ENCODE data around the gene CFAP161. TPM values are rescaled to one million over a fixed set of nuclear protein-coding genes. Genes with fewer than 3 reads are reported as not detected.
"Not testable (repeated sequence)": the region's sequence is repeated elsewhere in the genome, so short reads cannot be mapped to it uniquely, and the experiment has no call there.

The CFAP161 gene
- total RNA-seq, 1 donor from 2014 or later = 0.24 TPM

DNA sequence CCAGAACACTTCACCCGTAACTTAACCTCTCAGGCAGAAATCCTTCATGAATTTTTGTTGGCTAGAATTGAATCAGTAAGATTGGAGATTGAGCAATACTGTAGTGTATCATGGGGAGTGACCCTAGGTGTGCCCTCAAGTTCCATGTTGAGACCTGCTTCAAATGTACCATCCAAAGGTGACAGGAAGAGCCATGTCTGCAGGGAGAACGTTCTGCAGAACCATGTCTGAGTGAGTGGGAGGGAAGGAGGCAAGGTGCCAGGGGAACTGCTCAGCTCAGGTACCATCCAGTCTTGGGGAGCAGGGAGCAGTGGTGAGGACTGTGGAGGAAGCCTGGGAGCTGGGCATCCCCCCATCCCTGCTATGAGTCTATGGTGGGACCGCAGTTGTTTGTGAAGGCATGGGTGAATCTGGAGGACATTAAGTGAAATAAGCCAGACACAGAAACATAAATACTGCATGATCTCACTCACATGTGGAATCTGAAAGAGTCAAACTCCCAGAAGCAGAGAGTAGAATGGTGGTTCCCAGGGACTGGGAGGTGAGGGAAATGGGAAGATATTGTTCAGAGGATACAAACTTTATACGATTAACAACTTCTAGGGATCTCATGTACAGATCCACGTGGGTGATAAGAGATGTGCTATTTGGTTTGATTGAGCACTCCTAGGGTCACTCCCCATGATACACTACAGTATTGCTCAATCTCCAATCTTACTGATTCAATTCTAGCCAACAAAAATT lies 23.3 kb downstream of the CFAP161 start:
- DNase-seq (ENCODE audit: low read depth) = no peak

GRCh38 chr15:81157939-81158223 lies 23.8 kb downstream of the CFAP161 start:
- no peak for DNase-seq (ENCODE audit: low read depth)

DNA sequence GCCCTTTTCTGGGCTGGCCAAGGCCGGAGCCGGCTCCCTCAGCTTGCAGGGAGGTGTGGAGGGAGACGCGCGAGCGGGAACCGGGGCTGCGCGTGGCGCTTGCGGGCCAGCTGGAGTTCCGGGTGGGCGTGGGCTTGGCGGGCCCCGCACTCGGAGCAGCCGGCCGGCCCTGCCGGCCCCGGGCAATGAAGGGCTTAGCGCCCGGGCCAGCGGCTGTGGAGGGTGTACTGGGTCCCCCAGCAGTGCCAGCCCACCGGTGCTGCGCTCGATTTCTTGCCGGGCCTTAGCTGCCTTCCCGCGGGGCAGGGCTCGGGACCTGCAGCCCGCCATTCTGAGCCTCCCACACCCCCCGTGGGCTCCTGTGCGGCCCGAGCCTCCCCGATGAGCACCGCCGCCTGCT lies 24.5 kb downstream of the CFAP161 start:
- DNase-seq (ENCODE audit: low read depth) = not testable (repeated sequence)

GRCh38 chr15:81160312-81161159 lies 26.5 kb downstream of the CFAP161 start:
- DNase-seq (ENCODE audit: low read depth) = peak; percentile 81

DNA sequence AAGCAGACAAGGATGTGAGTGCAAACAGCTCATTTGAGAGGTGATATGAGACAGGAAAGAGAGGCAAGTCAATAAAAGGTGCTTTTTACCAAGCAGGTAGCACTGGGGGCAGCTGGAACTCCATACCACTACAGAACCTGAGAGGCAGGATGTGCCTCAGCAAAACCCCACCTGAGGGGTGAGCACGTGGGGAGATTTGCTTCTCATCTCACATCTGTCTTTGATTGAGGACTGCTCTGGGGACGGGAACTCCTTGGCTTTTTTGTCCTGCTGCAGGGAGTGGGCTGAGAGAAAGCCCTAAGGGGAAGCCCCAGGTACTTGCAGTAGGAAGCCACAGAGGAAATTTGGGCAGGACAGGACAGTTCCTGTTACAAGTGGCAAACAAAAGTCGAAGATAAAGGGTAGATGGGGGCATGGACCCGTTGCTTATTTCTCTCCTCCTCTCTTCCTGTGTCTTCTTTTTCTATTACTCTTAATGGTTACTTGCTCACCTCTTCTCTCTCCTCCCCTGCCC lies 27.1 kb downstream of the CFAP161 start:
- no peak for DNase-seq (ENCODE audit: low read depth)

GRCh38 chr15:81161851-81162250 lies 27.8 kb downstream of the CFAP161 start:
- no peak for DNase-seq (ENCODE audit: low read depth)

- no peak for DNase-seq (ENCODE audit: low read depth)
These were observed 30.1 kb downstream of the CFAP161 start for GRCh38 chr15:81163961-81164800.

DNA sequence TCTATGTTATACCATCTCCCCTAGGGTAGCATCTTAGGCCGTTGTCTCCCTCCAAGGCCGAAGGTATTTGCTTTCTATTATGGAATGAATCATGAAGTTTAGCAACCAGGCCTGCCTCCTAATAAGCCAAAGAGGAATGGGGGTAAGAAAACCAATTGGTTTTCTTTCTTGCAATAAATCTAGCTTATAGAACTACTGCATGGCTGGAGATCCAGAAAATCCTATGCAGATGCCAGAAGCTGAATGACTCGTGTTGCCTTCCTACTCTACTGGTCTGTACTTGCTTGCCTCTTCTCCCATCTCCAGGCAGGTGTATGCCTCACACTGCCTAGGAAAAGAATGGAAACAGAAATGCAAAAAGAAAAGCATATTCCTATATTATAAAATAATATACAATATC lies 31.5 kb downstream of the CFAP161 start:
- no peak for DNase-seq (ENCODE audit: low read depth)

- DNase-seq (ENCODE audit: low read depth) = no peak
These were observed 32.7 kb downstream of the CFAP161 start for GRCh38 chr15:81166636-81167305.

- DNase-seq (ENCODE audit: low read depth) = no peak
These were observed 34.1 kb downstream of the CFAP161 start for GRCh38 chr15:81168131-81168526.

DNA sequence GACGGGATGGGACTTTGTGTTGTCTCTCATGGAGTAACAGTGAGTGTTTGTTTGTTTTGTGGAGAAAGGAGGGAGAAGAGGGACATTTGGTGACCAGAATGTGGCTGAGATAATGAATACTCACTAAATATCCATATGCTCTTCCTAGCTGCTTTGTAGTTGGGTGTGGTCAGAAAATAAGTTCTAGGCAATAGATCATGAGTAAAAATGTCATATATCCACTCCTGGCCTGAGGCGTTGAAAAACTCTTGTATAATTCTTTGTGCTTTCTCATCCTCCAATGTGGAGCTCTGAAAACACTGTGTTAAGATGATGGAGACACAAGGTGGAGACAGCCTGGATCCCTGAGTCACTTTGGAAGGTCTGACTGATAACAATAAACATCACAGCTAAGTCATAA lies 34.6 kb downstream of the CFAP161 start:
- no peak for DNase-seq (ENCODE audit: low read depth)

DNA sequence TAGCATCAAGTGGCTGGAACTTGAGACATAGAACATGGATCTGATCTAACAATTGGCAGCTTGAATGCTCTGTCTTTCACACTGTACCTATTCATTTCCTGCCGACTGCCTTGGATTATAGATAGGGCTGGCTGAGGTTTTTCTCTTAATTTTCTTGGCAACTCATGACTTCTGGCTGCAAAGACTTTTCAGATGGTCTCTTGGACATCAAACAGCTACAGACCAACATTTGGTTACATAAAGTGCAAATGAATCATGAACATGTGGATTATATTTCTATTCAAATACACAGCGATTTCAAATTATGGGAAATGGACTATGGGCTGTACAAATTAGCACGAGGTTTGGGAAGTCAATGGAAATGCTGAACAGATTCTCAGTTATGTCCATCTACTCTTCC lies 36.4 kb downstream of the CFAP161 start:
- no peak for DNase-seq (ENCODE audit: low read depth)

GRCh38 chr15:81171286-81171685 lies 37.2 kb downstream of the CFAP161 start:
- no peak for DNase-seq (ENCODE audit: low read depth)

DNA sequence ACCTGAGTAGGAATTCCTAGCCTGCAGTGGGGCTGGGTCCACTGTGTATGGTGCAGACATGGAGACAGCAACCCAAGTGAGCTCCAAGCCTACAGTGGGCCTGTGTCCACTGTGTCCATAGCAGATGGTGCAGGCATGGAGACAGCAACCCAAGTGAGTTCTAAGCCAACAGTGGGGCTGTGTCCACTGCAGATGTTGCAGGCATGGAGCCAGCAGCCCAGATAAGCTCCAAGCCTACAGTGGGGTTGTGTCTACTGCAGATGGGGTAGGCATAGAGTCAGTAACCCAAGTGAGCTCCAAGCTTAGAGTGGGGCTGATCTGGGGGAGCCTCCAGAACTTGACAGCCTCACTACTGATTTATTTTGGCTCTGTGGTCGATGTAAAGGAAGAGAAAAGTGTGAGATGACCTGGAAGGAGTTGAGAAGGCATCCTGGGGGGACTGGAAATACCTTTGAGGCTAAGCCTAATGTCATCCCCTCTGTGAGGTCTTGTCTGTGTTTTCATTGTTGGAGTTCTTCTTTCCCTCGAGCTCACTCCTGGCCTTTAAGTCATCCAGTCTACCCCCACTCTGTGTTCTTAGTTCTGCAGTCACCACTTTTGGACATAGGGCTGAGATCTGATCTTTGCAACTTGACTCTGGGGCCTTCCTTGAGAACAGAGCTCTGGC lies 40.2 kb downstream of the CFAP161 start:
- DNase-seq (ENCODE audit: low read depth) = no peak

DNA sequence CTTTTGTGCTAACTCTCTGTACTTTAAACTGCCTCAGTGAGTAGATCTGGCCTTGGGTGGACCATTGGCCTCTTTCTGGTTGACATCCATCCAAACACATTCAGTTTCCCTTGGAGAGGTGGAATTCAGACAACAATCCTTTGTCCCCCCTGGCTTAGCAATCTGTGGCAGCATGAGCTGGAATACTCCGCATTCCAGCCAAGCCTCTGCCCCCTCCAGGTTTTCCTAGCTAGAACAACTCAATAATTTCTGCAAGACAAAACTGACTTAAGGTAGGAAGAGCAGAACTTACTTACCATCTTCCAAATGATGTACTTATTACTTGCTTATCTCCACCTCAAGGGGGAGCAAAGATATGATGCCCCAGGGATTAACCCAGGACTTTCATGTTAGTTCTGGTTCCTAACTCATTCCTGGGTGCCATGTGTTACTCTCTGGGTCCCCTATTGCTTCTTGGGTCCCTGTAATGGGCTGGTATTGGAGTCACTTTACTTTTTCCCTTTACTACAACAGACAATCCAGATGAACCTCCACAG lies 40.8 kb downstream of the CFAP161 start:
- DNase-seq (ENCODE audit: low read depth) = no peak

GRCh38 chr15:81175496-81175895 lies 41.4 kb downstream of the CFAP161 start:
- DNase-seq (ENCODE audit: low read depth) = no peak

GRCh38 chr15:81176291-81176893 lies 42.3 kb downstream of the CFAP161 start:
- no peak for DNase-seq (ENCODE audit: low read depth)

- no peak for DNase-seq (ENCODE audit: low read depth)
These were observed 44.3 kb downstream of the CFAP161 start for GRCh38 chr15:81178365-81178764.

DNA sequence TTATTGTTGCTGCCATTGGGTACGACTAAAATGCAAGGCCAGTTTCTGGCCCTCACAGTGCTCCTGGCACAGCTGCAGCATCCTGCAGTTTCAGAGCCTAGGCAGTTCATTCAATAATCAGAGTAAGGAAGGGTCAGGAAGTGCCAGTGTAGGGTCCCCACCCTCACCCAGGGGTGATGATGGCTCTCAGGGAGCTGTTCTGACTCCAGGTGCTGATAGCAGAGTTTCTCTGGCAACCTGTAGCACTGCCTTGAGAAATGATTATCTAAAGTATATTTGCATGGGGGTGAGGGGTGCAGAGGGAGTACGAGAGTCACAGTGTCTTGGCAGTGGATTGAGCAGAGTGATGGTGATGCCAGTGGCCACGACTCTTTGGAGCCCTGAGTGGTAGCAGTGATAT lies 47.1 kb downstream of the CFAP161 start:
- DNase-seq (ENCODE audit: low read depth) = no peak

Data from myocyte (in vitro differentiated cells).